ENCODE data around the gene GZF1.

The GZF1 gene

GRCh38 chr20:23318347-23318746, 43.6 kb upstream of the GZF1 start:
- no peak for DNase-seq (ENCODE audit: extremely low spot score)
- ChIA-PET POLR2A (no interaction called here), CTCF (interaction anchor here (0.8 to 0.9 kb wide), 2 partner anchors 11 to 16 kb away, joined by 3 read pairs; no protein-coding TSS in a partner anchor)
- no peak for TF ChIP-seq CTCF (IDR thresholded peaks at IDR 0.05; ENCODE audit: control extremely low read depth, extremely low read depth, low read depth, missing control alignments)

- no peak for TF ChIP-seq CTCF (IDR thresholded peaks at IDR 0.05; ENCODE audit: control extremely low read depth, extremely low read depth, low read depth, missing control alignments)
- ChIA-PET CTCF (interaction anchor here (1.7 to 4.2 kb wide), 3 partner anchors 11 to 20 kb away, joined by 4 to 13 read pairs (median 5); no protein-coding TSS in a partner anchor), POLR2A (no interaction called here)
- DNase-seq (ENCODE audit: extremely low spot score), result no peak
Measured at GRCh38 chr20:23320317-23320716, 41.7 kb upstream of the GZF1 start.

GRCh38 chr20:23325107-23325506, 36.9 kb upstream of the GZF1 start:
- CTCF ChIA-PET, result interaction anchor here (1.1 to 1.8 kb wide), 4 partner anchors 10 to 25 kb away, joined by 3 to 9 read pairs (median 4); no protein-coding TSS in a partner anchor
- DNase-seq (ENCODE audit: extremely low spot score), result no peak
- POLR2A ChIA-PET, result no interaction called here
- no peak for TF ChIP-seq CTCF (IDR thresholded peaks at IDR 0.05; ENCODE audit: control extremely low read depth, extremely low read depth, low read depth, missing control alignments)

GRCh38 chr20:23326774-23327173, 35.2 kb upstream of the GZF1 start:
- CTCF ChIA-PET, result interaction anchor here (0.6 to 0.9 kb wide), 2 partner anchors 11 to 13 kb away, joined by 3 read pairs; no protein-coding TSS in a partner anchor
- TF ChIP-seq CTCF (IDR thresholded peaks at IDR 0.05; ENCODE audit: control extremely low read depth, extremely low read depth, low read depth, missing control alignments), result no peak
- POLR2A ChIA-PET, result no interaction called here
- no peak for DNase-seq (ENCODE audit: extremely low spot score)

- ChIA-PET POLR2A (no interaction called here), CTCF (no interaction called here)
- DNase-seq (ENCODE audit: extremely low spot score), result no peak
- no peak for TF ChIP-seq CTCF (IDR thresholded peaks at IDR 0.05; ENCODE audit: control extremely low read depth, extremely low read depth, low read depth, missing control alignments)
Measured at GRCh38 chr20:23327617-23328333, 34.2 kb upstream of the GZF1 start.

GRCh38 chr20:23331450-23332350, 30.3 kb upstream of the GZF1 start:
- TF ChIP-seq CTCF (IDR thresholded peaks at IDR 0.05; ENCODE audit: control extremely low read depth, extremely low read depth, low read depth, missing control alignments), result no peak
- DNase-seq (ENCODE audit: extremely low spot score), result no peak
- ChIA-PET POLR2A (no interaction called here), CTCF (interaction anchor here (0.9 to 3.4 kb wide), 6 partner anchors 9 to 640 kb away, joined by 3 to 22 read pairs (median 5); no protein-coding TSS in a partner anchor)

Data from GM10248 (cell line).